Dermis blood vessel endothelial cell (primary cell): Measurements from ENCODE around the gene CNOT11. TPM values are rescaled to one million over a fixed set of nuclear protein-coding genes. Genes with fewer than 3 reads are reported as not detected.
A peak's percentile ranks its signal among the peaks of the same experiment; 100 is the strongest.

ENCODE experiments used
- DNase-seq: peaks from one replicate; pipeline ENCODE4 v3.0.0; 2010
- total RNA-seq: library from RNA; depleted of rRNA; stranded (reverse); fragments of >200 nt; gene quantifications from 2 replicates; pipeline ENCODE4 v1.2.3, GENCODE V29; 2014

The CNOT11 gene
- total RNA-seq, 1 donor from 2014 or later, result 21.1 TPM

DNA sequence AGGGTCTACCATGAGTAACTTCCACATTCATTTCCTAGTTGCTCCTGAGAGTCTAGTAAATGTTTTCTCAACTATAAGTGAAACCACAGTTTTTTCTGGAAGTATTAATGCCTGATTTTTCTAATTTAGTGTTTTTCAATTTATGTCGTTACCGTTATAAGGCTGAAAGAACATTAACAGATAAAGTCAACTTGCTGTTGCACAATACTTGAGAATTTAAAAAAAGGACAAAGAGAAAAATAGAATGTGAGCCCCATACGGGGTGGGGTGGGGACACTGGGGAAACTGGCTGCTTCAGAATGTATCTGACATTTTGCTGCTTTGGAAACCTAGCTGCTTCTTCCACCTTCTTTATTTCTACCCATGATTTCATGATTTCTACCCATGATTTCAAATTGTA, 26.2 kb downstream of the CNOT11 start:
- no peak for DNase-seq

- DNase-seq, result no peak
Measured at GRCh38 chr2:101281482-101281881, 28.8 kb downstream of the CNOT11 start.

DNA sequence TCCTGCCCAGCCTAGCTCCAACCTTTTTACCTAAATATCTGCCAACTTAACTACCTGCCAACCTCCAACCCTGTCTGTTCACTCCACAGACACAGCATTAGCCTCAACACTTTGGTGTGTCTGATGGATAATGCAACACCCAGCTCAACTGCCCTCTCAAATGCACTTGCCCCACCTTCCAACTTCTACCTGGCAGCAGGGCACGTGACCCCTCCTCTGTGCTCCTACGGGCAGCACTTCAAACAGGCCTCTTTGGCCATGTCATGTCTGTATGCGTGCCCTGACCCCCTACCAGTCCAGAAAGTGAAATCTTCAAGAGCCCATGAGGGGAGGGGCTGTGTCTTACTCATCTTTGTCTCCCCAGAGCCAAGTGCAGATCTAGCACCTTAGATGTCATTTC, 30.3 kb downstream of the CNOT11 start:
- DNase-seq, result no peak

GRCh38 chr2:101286684-101287083, 34.0 kb downstream of the CNOT11 start:
- DNase-seq, result no peak

GRCh38 chr2:101287303-101287702, 34.6 kb downstream of the CNOT11 start:
- DNase-seq, result no peak

- no peak for DNase-seq
Measured at GRCh38 chr2:101290711-101291110, 38.0 kb downstream of the CNOT11 start.

DNA sequence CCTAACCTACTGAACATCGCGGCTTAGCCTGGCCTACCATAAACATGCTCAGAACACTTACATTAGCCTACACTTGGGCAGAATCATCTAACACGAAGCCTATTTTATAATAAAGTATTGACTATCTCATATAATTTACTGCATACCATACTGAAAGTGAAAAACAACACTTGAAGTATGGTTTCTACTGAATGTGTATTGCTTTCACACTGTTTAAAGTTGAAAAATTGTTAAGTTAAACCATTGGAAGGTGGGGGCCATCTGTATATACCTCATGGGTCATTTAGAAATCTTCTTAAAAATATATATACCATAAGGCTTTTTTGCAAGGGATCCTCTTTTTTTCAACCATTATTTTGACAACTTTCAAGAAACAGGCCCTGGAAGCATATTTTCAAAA, 39.3 kb downstream of the CNOT11 start:
- no peak for DNase-seq

DNA sequence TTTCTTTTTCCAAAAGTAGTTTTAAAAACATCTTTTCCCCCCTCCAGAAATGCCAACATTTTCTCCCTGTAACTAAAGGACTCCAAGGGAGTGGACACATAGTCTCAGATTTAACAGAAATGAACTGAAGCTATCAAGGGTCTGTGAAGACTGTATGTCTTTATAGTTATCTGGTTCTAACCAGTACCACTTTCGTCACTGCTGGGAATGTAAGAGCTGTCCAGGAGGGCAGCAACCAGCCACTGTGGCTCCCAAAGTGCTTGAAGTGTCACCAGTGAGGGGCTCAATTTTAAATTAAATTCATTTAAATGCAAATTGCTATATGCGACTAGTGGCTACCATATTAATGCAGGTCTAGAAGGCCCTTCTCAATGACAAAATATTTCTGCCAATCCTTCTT, 40.9 kb downstream of the CNOT11 start:
- no peak for DNase-seq

DNA sequence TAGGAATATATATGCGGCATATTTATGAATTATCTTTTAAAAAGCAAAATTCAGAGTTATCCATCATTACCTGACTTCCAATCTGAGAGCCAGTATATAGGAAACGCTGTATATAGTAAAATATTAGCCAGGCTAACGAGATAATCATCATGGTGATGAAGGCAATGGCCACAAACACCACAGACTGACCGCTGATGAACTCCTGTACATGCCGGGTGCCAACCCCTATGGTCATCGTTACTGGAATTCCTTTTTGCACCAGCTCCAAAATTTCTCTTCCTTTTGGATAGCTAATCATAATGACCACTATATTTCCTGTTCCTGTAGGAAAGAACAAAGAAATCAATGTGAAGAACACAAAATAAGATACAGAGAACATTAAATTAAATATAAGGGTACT, 42.2 kb downstream of the CNOT11 start:
- DNase-seq, result peak; percentile 70

GRCh38 chr2:101295895-101296294, 43.2 kb downstream of the CNOT11 start:
- DNase-seq, result peak; percentile 63

DNA sequence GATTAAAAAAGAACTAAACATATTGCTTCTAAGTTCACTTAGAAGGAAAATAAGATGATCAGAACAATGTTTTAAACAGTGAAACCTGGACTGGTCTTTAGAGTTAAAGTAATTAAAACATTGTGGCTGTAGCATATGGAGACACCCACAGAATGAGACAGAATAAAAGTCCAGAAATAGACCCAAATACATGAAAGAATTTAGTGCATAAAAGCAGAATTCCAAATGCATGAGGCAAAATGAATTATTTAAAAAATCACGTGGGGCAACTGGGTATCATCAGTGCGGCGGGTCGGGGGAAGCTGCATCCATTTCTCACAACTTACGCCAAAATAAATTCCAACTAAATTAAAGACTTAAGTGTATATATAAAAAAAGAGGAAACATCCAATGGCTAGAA, 43.7 kb downstream of the CNOT11 start:
- no peak for DNase-seq

GRCh38 chr2:101297383-101297782, 44.7 kb downstream of the CNOT11 start:
- DNase-seq, result no peak

DNA sequence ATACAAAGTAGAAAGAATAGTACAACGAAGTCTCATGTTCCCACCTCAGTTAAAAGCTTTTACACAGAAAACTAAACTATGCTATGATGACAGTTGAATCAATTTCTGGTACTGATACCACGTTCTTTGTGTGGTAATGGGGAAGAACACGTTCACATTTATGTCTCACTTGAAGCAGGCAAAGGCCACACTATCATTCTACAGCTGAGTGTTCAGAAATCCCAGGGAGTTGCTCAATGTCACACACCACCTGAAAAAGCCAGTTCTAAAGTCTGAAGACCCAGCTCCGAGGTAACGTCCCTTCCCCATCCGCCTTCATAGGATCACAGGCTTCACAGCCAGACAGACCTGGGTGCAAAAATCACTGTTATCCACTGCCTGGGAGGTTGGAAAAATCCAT, 46.9 kb downstream of the CNOT11 start:
- no peak for DNase-seq

- DNase-seq, result no peak
Measured at GRCh38 chr2:101300164-101300563, 47.5 kb downstream of the CNOT11 start.

DNA sequence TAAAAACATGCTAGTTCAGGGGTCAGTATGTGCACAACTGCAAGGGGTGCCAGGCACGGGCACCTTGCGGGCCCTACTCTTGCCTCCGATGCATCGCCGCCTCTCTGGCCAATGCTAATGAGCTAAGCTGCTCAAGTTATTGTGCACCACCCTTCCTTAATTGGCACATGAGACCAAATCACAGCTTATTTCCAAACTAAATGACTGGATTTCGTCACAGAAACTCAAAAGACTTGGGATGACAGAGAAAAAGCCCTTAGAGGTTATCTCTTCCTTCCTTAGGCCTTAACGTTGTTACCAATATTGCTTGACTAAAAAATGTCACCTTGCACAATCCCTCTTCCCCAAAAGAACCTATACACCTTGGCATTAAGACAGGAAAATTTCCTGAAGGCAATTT, 48.1 kb downstream of the CNOT11 start:
- DNase-seq, result no peak

DNA sequence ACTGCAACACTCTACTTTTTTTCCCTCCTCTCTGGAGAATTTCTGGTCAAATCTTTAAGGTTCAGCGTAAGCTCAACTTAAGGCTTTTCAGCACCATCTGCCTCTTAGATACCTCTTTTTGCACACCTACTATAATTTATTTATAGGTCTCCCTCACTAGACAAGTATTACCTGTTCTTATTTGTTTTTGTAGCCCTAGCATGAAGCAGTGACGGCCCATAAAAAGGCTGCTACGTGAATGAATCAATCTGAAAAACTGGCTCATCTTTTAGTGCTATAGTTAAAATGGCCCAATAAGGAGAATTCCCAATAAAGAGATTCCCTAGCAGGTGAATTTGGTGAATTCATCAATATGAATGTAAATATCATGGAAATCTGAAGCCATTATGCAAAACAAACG, 49.3 kb downstream of the CNOT11 start:
- DNase-seq, result no peak

GRCh38 chr2:101303688-101304087, 51.0 kb downstream of the CNOT11 start:
- DNase-seq, result no peak

- DNase-seq, result no peak
Measured at GRCh38 chr2:101305035-101305434, 52.3 kb downstream of the CNOT11 start.

DNA sequence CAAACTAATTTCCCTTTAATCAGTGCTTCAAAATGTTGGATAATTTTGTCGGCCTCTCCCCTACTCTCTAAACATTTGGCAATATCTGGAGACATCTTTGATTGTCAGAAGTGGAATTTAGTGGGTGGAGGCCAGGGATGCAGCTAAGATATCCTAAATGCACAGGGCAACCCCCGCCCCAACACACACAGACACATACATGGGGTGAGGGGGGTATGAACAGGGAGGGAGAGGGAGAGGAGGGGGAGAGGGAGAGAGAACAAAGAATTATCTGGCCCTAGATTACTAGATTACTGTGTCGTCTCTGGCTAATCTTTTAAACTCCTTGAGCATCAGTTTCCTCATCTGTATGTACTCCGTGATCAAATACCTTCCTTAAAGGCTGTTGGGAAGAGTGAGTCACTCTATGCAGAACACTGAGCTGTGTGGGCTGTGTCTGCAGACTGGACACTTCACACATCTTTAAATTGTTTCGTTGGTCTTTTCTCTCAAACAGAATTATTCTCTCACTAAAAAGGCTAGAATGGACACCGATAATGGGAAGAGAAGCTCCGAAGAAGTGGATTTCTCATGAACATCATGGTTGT, 52.9 kb downstream of the CNOT11 start:
- DNase-seq, result peak; percentile 79

DNA sequence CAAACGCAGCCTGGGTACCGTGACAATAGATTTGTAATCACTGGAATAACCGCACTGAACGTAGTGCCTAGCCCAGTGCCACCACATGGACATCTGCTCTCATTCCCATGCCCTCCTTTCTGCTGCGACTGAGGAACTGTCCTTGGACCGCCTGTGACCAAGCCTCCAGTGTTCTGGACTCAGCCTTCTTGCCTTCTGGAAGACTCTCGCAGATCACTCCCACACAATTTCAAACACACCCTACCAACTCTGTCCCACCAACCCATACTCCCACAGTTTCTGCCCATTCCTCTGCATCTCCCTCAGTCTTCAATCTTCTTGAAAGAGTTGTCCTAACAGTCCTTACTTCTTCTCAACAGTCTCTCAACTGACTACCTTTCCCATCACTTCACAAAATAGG, 53.7 kb downstream of the CNOT11 start:
- DNase-seq, result no peak

DNA sequence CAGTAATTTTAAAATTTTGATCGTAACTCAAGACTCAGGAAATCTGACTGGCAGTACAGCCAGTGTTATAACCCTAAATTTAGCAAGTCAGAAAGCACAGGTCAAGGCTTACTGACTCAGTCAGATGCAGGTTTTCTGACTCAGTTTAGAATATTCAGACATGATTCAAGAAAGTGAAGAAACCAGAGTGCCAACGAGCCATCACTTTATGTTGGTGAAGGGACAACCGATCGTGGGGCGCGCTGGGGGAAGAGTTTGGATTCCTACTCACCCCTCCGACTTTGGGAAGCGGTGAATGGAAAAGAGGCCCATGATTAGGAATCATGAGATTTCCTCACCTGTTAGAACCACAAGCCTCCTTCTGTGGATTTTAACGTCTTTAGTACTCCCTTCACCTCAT, 54.8 kb downstream of the CNOT11 start:
- DNase-seq, result peak; percentile 23

DNA sequence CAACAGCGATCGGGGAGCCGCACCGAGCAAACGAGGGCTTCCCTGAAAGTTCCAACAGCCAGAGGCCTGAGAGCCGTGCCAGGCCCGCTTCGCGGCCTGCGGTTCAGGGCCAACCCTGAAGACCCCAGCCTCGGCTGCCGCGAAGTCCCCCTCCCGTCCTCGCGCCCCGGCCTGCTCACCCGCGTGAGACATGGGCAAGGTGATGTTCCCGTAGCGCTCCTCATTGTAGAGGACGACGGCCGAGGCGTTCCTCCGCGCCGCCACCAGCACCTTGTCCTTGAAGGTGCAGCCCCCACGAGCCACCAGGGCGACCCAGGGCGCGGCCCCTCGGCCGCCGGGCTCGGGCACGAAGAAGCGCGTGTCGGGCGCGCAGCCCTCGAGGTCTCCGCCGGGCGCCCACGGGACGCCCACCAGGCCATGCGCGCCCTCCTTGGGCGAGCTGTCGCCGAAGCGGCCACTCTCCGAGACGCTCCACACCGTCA, 55.3 kb downstream of the CNOT11 start:
- DNase-seq, result peak; percentile 34

- DNase-seq, result peak; percentile 95
Measured at GRCh38 chr2:101308432-101309210, 55.9 kb downstream of the CNOT11 start, which contains the start of gene RNF149. RNF149 (minus strand) TSS chr2:101308701; CDS start chr2:101308588, 113 bp downstream.

DNA sequence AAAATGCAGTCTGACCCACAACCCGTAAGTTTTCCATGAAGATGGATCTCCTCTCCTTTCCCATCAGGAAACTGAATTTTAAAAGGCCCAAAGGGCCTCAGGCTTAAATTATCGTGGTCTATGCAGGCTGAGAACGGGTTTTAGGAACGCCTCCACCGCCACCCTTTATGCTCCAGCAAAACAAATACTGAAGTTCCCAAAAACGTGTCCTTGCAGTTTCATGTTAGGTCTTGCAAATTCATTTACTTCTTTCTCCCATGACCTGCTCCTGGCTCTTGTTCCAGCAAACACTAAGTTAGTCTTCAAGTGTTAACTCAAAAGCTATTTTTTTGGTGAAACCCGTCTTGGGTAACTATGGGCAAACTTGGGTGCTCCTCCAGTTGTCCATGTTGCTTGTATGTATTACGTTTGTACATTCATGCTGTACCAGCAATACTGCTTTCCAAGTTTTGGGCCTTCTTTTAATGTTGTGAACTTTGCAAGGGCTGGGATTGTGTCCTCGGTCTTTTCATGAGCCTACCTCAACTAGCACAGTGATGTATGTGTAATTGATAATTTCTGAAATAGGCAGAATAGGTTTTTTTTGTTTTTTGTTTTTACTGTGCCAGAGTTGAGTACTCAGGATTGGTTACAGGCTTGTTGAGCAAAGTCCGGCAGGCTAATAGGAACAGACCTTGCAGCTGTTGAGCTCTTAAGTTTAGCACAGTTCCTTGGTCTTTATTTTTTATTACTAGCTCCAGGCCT, 57.6 kb downstream of the CNOT11 start:
- DNase-seq, result no peak
